RKO (cell line): ENCODE results near the gene ZNF280C.
"Not testable (repeated sequence)": the region's sequence is repeated elsewhere in the genome, so short reads cannot be mapped to it uniquely, and the experiment has no call there.

Experiments used
- DNase-seq: peaks from one replicate; pipeline ENCODE4 v3.0.0-alpha.2; 2016; ENCODE audit warnings: low spot score

Gene ZNF280C

GRCh38 chrX:130268449-130269170 is at the start of gene ZNF280C:
TSS of gene ZNF280C (minus strand) at chrX:130268899. CDS start at chrX:130260449, 8,450 bp downstream.
- DNase-seq, result peak; percentile 93

- DNase-seq, result no peak
Observed at GRCh38 chrX:130304587-130305368, 36.1 kb upstream of the ZNF280C start.

GRCh38 chrX:130301977-130302376 is 33.3 kb upstream of the ZNF280C start:
- DNase-seq, result no peak

- DNase-seq, result no peak
Observed at GRCh38 chrX:130301405-130301804, 32.7 kb upstream of the ZNF280C start.

GRCh38 chrX:130300010-130300282 is 31.2 kb upstream of the ZNF280C start:
- no peak for DNase-seq

GRCh38 chrX:130299279-130300009 is 30.7 kb upstream of the ZNF280C start:
- no peak for DNase-seq

- no peak for DNase-seq
Observed at GRCh38 chrX:130296743-130297142, 28.0 kb upstream of the ZNF280C start.

- DNase-seq, result no peak
Observed at GRCh38 chrX:130296297-130296678, 27.6 kb upstream of the ZNF280C start.

GRCh38 chrX:130295519-130296296 is 27.0 kb upstream of the ZNF280C start:
- DNase-seq, result no peak

GRCh38 chrX:130287071-130287770 is 18.5 kb upstream of the ZNF280C start:
- DNase-seq, result no peak

GRCh38 chrX:130285710-130286109 is 17.0 kb upstream of the ZNF280C start:
- no peak for DNase-seq

- no peak for DNase-seq
Observed at GRCh38 chrX:130285069-130285620, 16.4 kb upstream of the ZNF280C start.

- DNase-seq, result no peak
Observed at GRCh38 chrX:130282151-130282550, 13.5 kb upstream of the ZNF280C start.

GRCh38 chrX:130280901-130281300 is 12.2 kb upstream of the ZNF280C start:
- DNase-seq, result no peak

- not testable (repeated sequence) for DNase-seq
Observed at GRCh38 chrX:130272253-130272652, 3.6 kb upstream of the ZNF280C start.

GRCh38 chrX:130269391-130269790 is 692 bp upstream of the ZNF280C start:
- DNase-seq, result not testable (repeated sequence)

- peak; percentile 39 for DNase-seq
Observed at GRCh38 chrX:130267956-130268448, 697 bp downstream of the ZNF280C start.

- no peak for DNase-seq
Observed at GRCh38 chrX:130264573-130264972, 4.1 kb downstream of the ZNF280C start.

- DNase-seq, result no peak
Observed at GRCh38 chrX:130263016-130263415, 5.7 kb downstream of the ZNF280C start.

- no peak for DNase-seq
Observed at GRCh38 chrX:130262231-130262630, 6.5 kb downstream of the ZNF280C start.

- DNase-seq, result no peak
Observed at GRCh38 chrX:130261296-130261893, 7.3 kb downstream of the ZNF280C start.
